GM10266 (cell line): ENCODE data around the gene SNX1.

Experiments
- DNase-seq: peaks from one replicate; pipeline ENCODE4 v3.0.0; 2012; ENCODE audit errors: extremely low spot score
- CTCF ChIP-seq: IDR thresholded peaks from 2 replicates; pipeline ENCODE4 v1.5.1; 2012; ENCODE audit warnings: mild to moderate bottlenecking, low read depth; ENCODE audit not compliant: control insufficient read depth, insufficient read depth; ENCODE audit errors: missing control alignments

SNX1 gene

GRCh38 chr15:64149893-64150578 is 54.3 kb downstream of the SNX1 start:
- TF ChIP-seq CTCF = no peak
- peak; percentile 33 for DNase-seq

GRCh38 chr15:64151727-64152506 is 56.1 kb downstream of the SNX1 start, which contains the start of gene SNX22:
Gene SNX22 (plus strand): TSS chr15:64151731. CDS start chr15:64151776, 45 bp downstream.
- DNase-seq = peak; percentile 60
- TF ChIP-seq CTCF = no peak

GRCh38 chr15:64152507-64153387 is 57.0 kb downstream of the SNX1 start:
- DNase-seq = peak; percentile 55
- no peak for TF ChIP-seq CTCF

GRCh38 chr15:64153480-64154367 is 57.9 kb downstream of the SNX1 start:
- DNase-seq = peak; percentile 95
- TF ChIP-seq CTCF = peak; percentile 100

GRCh38 chr15:64155802-64156651 is 60.2 kb downstream of the SNX1 start:
- no peak for TF ChIP-seq CTCF
- DNase-seq = no peak
